ACHN (cell line): ENCODE data around the gene ITSN1.
A peak's percentile ranks its signal among the peaks of the same experiment; 100 is the strongest.
"Not testable (repeated sequence)": the region's sequence is repeated elsewhere in the genome, so short reads cannot be mapped to it uniquely, and the experiment has no call there.

Experiments
- DNase-seq: peaks from one replicate; pipeline ENCODE4 v3.0.0-alpha.2; 2015
- in situ Hi-C: cut with HindIII; loops from 2 replicates; pipeline ENCODE4 v1.10.0; 2017; ENCODE audit warnings: low sequenced_read_pairs, low pct_ligation_motif_present, low pct_unique_long_range_greater_than_20kb

The ITSN1 gene

GRCh38 chr21:33914188-33914587 lies 271.9 kb downstream of the ITSN1 start:
- in situ Hi-C loops: no loop called here

GRCh38 chr21:33915368-33916199 lies 273.3 kb downstream of the ITSN1 start, which contains the start of gene ATP5PO:
Gene ATP5PO (minus strand): TSS chr21:33915804. CDS start chr21:33915763, 41 bp downstream.
- in situ Hi-C loops: no loop called here
- DNase-seq: peak; percentile 96

More at GRCh38 chr21:33914188-33914587, 271.9 kb downstream of the ITSN1 start:
- DNase-seq: peak; percentile 83

GRCh38 chr21:33916200-33916567 lies 273.9 kb downstream of the ITSN1 start:
- in situ Hi-C loops: no loop called here
- DNase-seq: no peak

- in situ Hi-C loops: no loop called here
- no peak for DNase-seq
These were observed 275.1 kb downstream of the ITSN1 start for GRCh38 chr21:33917421-33917820.

GRCh38 chr21:33924079-33924765 lies 281.9 kb downstream of the ITSN1 start:
- in situ Hi-C loops: no loop called here
- peak; percentile 71 for DNase-seq

- no peak for DNase-seq
- in situ Hi-C loops: no loop called here
These were observed 282.4 kb downstream of the ITSN1 start for GRCh38 chr21:33924766-33925100.

- in situ Hi-C loops, DNase-seq: not testable (repeated sequence)
These were observed 283.9 kb downstream of the ITSN1 start for GRCh38 chr21:33926248-33926647.

- DNase-seq, in situ Hi-C loops: not testable (repeated sequence)
These were observed 288.9 kb downstream of the ITSN1 start for GRCh38 chr21:33931052-33931798.

- no peak for DNase-seq
- in situ Hi-C loops: no loop called here
These were observed 289.6 kb downstream of the ITSN1 start for GRCh38 chr21:33931799-33932390.

GRCh38 chr21:33932731-33933130 lies 290.4 kb downstream of the ITSN1 start:
- in situ Hi-C loops: no loop called here
- no peak for DNase-seq

GRCh38 chr21:33936301-33937038 lies 294.2 kb downstream of the ITSN1 start:
- in situ Hi-C loops: no loop called here
- DNase-seq: no peak

GRCh38 chr21:33937146-33937545 lies 294.8 kb downstream of the ITSN1 start:
- in situ Hi-C loops: no loop called here
- DNase-seq: no peak

GRCh38 chr21:33937931-33938339 lies 295.6 kb downstream of the ITSN1 start:
- in situ Hi-C loops: no loop called here
- no peak for DNase-seq

- in situ Hi-C loops: no loop called here
- DNase-seq: no peak
These were observed 296.1 kb downstream of the ITSN1 start for GRCh38 chr21:33938381-33938780.

- in situ Hi-C loops: no loop called here
- DNase-seq: no peak
These were observed 296.9 kb downstream of the ITSN1 start for GRCh38 chr21:33939226-33939625.

GRCh38 chr21:33940164-33940880 lies 298.0 kb downstream of the ITSN1 start:
- no peak for DNase-seq

GRCh38 chr21:33940881-33941245 lies 298.6 kb downstream of the ITSN1 start:
- DNase-seq: no peak
- in situ Hi-C loops: no loop called here

More at GRCh38 chr21:33940164-33940880, 298.0 kb downstream of the ITSN1 start:
- in situ Hi-C loops: no loop called here

- in situ Hi-C loops: no loop called here
- DNase-seq: no peak
These were observed 300.1 kb downstream of the ITSN1 start for GRCh38 chr21:33942426-33942825.
